CD14-positive monocyte (primary cell): Measurements from ENCODE around the gene LIPE. TPM values are rescaled to one million over a fixed set of nuclear protein-coding genes. Genes with fewer than 3 reads are reported as not detected.

Experiments used
- DNase-seq, 3 donors: peaks; one replicate each; pipeline ENCODE4 v3.0.0-alpha.2; 2011 to 2022
- H2AFZ ChIP-seq: 2 replicates; pipeline ENCODE4 v1.6.0; 2012; ENCODE audit warnings: mild to moderate bottlenecking, low read depth, low read length, inconsistent platforms; ENCODE audit not compliant: insufficient read depth, poor library complexity, severe bottlenecking
- H3K27ac ChIP-seq, 2 donors: 1 replicate in 1 of 2; 2 replicates in 1 of 2; pipeline ENCODE4 v1.5.1; 2012 to 2013; ENCODE audit warnings: low read length in 2 of 2, control low read depth in 1 of 2, inconsistent platforms in 1 of 2, low read depth in 1 of 2, mild to moderate bottlenecking in 1 of 2
- H3K27me3 ChIP-seq, 2 donors: one replicate each; pipeline versions ENCODE4 v1.6.0 to v1.6.1; 2011 to 2013; ENCODE audit warnings: low read length in 2 of 2; ENCODE audit not compliant: control insufficient read depth in 2 of 2, insufficient read depth in 2 of 2
- H3K36me3 ChIP-seq, 2 donors: replicated peaks in 1 of 2; 1 replicate in 1 of 2; 2 replicates in 1 of 2; pipeline versions ENCODE4 v1.5.1 to v1.6.1; 2012 to 2013; ENCODE audit warnings: low read length in 2 of 2, control low read depth in 1 of 2, inconsistent platforms in 1 of 2, mild to moderate bottlenecking in 1 of 2; ENCODE audit not compliant: insufficient read depth in 2 of 2, control insufficient read depth in 1 of 2
- H3K4me1 ChIP-seq, 2 donors: 1 replicate in 1 of 2; 2 replicates in 1 of 2; pipeline versions ENCODE4 v1.5.1 to v1.6.1; 2012 to 2013; ENCODE audit warnings: low read length in 2 of 2, control low read depth in 1 of 2, inconsistent platforms in 1 of 2, mild to moderate bottlenecking in 1 of 2, moderate library complexity in 1 of 2; ENCODE audit not compliant: insufficient read depth in 2 of 2, control insufficient read depth in 1 of 2
- H3K4me2 ChIP-seq: replicated peaks from 2 replicates; pipeline ENCODE3; 2012; ENCODE audit warnings: low read length, moderate library complexity, mild to moderate bottlenecking; ENCODE audit not compliant: poor library complexity, severe bottlenecking; ENCODE audit errors: extremely low read depth
- H3K4me3 ChIP-seq, 3 experiments: fragments of 200-600 bp in 1 of 3; sonication (generic) in 1 of 3; replicated peaks in 1 of 3; 1 replicate in 2 of 3; 2 replicates in 1 of 3; pipeline ENCODE4 v1.5.1; 2011 to 2013; ENCODE audit warnings: low read length in 3 of 3, mild to moderate bottlenecking in 3 of 3, control low read depth in 2 of 3, low read depth in 2 of 3, inconsistent platforms in 1 of 3, moderate library complexity in 1 of 3
- H3K79me2 ChIP-seq: 2 replicates; pipeline ENCODE4 v1.6.0; 2012; ENCODE audit warnings: mild to moderate bottlenecking, control low read depth, inconsistent platforms, low read length, moderate library complexity; ENCODE audit not compliant: insufficient read depth
- H3K9ac ChIP-seq: 2 replicates; pipeline ENCODE4 v1.6.0; 2017; ENCODE audit warnings: low read length, mild to moderate bottlenecking; ENCODE audit not compliant: insufficient read depth, poor library complexity, severe bottlenecking
- H3K9me3 ChIP-seq, 2 donors: replicated peaks in 1 of 2; 1 replicate in 1 of 2; 2 replicates in 1 of 2; pipeline versions ENCODE4 v1.5.1 to v1.6.1; 2012 to 2013; ENCODE audit warnings: low read length in 2 of 2, control low read depth in 1 of 2; ENCODE audit not compliant: control insufficient read depth in 1 of 2, insufficient read depth in 1 of 2
- H4K20me1 ChIP-seq: 2 replicates; pipeline ENCODE4 v1.6.0; 2012; ENCODE audit warnings: mild to moderate bottlenecking, low read length, control low read depth, moderate library complexity; ENCODE audit not compliant: insufficient read depth
- H3K27ac Mint-ChIP-seq, 7 donors: one replicate each; pipeline ENCODE4 v1.8.0; 2020; ENCODE audit warnings: mild to moderate bottlenecking in 7 of 7, mixed read lengths in 7 of 7, moderate library complexity in 6 of 7, inconsistent platforms in 2 of 7
- H3K27me3 Mint-ChIP-seq, 3 donors: one replicate each; pipeline ENCODE4 v1.8.0; 2021 to 2022; ENCODE audit warnings: low read depth in 3 of 3, mild to moderate bottlenecking in 3 of 3, mixed read lengths in 3 of 3, moderate library complexity in 3 of 3, inconsistent platforms in 1 of 3
- H3K36me3 Mint-ChIP-seq, 2 donors: one replicate each; pipeline ENCODE4 v1.8.0; 2020; ENCODE audit warnings: mixed read lengths in 2 of 2, inconsistent platforms in 1 of 2, mild to moderate bottlenecking in 1 of 2
- H3K4me1 Mint-ChIP-seq: one replicate; pipeline ENCODE4 v1.8.0; 2020; ENCODE audit warnings: mild to moderate bottlenecking, mixed read lengths
- H3K4me3 Mint-ChIP-seq, 2 donors: one replicate each; pipeline ENCODE4 v1.8.0; 2020; ENCODE audit warnings: mild to moderate bottlenecking in 2 of 2, mixed read lengths in 2 of 2, moderate library complexity in 1 of 2
- H3K9me3 Mint-ChIP-seq, 7 donors: one replicate each; pipeline ENCODE4 v1.8.0; 2020 to 2022; ENCODE audit warnings: mixed read lengths in 7 of 7, mild to moderate bottlenecking in 6 of 7, moderate library complexity in 6 of 7, inconsistent platforms in 2 of 7
- WGBS: methylation state at CpG from one replicate; pipeline ENCODE4 v1.1.5; 2013; ENCODE audit warnings: missing lambda C conversion rate; ENCODE audit not compliant: insufficient coverage; 5-methylcytosine and 5-hydroxymethylcytosine counted together
- intact Hi-C, 2 donors: fragments of 100-400 bp; cut with micrococcal nuclease; formaldehyde crosslinking; loops; one replicate each; pipeline versions ENCODE4 v1.15.0 to v1.15.1; 2023
- polyA plus RNA-seq, 3 donors: library from polyadenylated mRNA; depleted of rRNA in 1 of 3; unstranded in 2 of 3; stranded (reverse) in 1 of 3; fragments of 300-500 nt in 2 of 3; fragments of >200 nt in 1 of 3; fragmentation: Illumina TruSeq in 2 of 3; gene quantifications; 1 replicate in 2 of 3; 2 replicates in 1 of 3; pipeline ENCODE4 v1.2.3, GENCODE V29; 2012 to 2021
- TF ChIP-seq, protein P1 (sequence below): fragments of 200-600 bp; IDR thresholded peaks from one replicate; pipeline ENCODE4 v1.8.0; 2022; ENCODE audit warnings: antibody characterized with exemption, mild to moderate bottlenecking

LIPE gene
- polyA plus RNA-seq, 3 donors, result 0.31 TPM; not detected in 2

DNA sequence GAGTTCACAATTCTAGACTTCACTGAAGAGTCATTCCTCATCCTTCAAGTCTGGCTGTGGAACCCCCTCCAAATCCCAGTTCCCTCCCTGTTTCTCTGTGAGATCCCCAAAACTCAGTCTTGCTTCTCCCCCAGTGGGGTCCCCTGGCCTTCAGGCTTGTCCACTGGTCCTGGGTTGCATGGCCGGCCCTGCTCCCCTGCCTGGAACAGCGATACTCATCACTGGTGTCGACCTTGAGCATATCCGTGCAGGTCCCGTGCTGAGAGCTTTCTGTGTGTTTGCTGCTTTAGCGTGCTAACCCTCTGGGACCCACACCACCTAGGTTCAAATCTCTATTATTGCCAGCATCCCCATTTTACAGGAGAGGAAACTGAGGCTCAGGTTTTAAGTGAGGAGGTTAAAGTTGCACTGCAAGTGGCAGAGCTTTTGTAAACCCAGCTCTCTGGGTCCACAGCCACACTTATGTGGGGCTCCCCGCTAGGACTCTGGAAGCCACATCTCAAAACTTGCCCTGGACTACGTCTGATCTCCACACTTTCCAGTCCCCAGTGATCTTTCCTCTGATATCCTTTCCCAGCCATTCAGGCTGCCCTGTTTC, 15.5 kb downstream of the LIPE start:
- no peak overlapping the region for H3K27ac ChIP-seq
- WGBS, result 100% methylated on average over 7 of the region's 8 CpGs
- Mint-ChIP-seq H3K4me3 (no peak overlapping the region), H3K27ac (no peak overlapping the region), H3K36me3 (peaks cover 9 to 10% of the 10 kb centered on the region in 2 donors), H3K27me3 (peaks cover 0 to 9% (median 2%) of the 10 kb centered on the region in 3 donors), H3K4me1 (no peaks in the 10 kb centered on the region), H3K9me3 (peaks cover 0 to 2% (median 0%) of the 10 kb centered on the region in 7 donors)
- H3K4me3 ChIP-seq, result no peak overlapping the region
- no peak for DNase-seq
- H4K20me1 ChIP-seq, result no peaks in the 10 kb centered on the region
- no peaks in the 10 kb centered on the region for H3K27me3 ChIP-seq
- TF ChIP-seq, protein P1, sequence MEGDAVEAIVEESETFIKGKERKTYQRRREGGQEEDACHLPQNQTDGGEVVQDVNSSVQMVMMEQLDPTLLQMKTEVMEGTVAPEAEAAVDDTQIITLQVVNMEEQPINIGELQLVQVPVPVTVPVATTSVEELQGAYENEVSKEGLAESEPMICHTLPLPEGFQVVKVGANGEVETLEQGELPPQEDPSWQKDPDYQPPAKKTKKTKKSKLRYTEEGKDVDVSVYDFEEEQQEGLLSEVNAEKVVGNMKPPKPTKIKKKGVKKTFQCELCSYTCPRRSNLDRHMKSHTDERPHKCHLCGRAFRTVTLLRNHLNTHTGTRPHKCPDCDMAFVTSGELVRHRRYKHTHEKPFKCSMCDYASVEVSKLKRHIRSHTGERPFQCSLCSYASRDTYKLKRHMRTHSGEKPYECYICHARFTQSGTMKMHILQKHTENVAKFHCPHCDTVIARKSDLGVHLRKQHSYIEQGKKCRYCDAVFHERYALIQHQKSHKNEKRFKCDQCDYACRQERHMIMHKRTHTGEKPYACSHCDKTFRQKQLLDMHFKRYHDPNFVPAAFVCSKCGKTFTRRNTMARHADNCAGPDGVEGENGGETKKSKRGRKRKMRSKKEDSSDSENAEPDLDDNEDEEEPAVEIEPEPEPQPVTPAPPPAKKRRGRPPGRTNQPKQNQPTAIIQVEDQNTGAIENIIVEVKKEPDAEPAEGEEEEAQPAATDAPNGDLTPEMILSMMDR, result no peak
- H3K79me2 ChIP-seq, result no peaks in the 10 kb centered on the region
- intact Hi-C loops, result no loop called here
- no peaks in the 10 kb centered on the region for H3K4me1 ChIP-seq
- no peak overlapping the region for H3K4me2 ChIP-seq
- H2AFZ ChIP-seq, result no peak overlapping the region
- no peaks in the 10 kb centered on the region for H3K9me3 ChIP-seq
- no peak overlapping the region for H3K9ac ChIP-seq
- no peaks in the 10 kb centered on the region for H3K36me3 ChIP-seq

GRCh38 chr19:42410371-42410770, 16.8 kb downstream of the LIPE start:
- no peak for DNase-seq
- Mint-ChIP-seq H3K27ac (no peak overlapping the region), H3K4me3 (no peak overlapping the region), H3K4me1 (no peaks in the 10 kb centered on the region), H3K27me3 (peaks cover 0 to 9% (median 2%) of the 10 kb centered on the region in 3 donors), H3K9me3 (no peaks in the 10 kb centered on the region), H3K36me3 (peaks cover 9 to 13% of the 10 kb centered on the region in 2 donors)
- Histone ChIP-seq H2AFZ (no peak overlapping the region), H3K4me1 (no peaks in the 10 kb centered on the region), H3K36me3 (no peaks in the 10 kb centered on the region), H3K9me3 (no peaks in the 10 kb centered on the region), H3K27ac (no peak overlapping the region), H3K27me3 (no peaks in the 10 kb centered on the region), H3K9ac (no peak overlapping the region), H3K4me3 (no peak overlapping the region), H3K4me2 (no peak overlapping the region), H3K79me2 (no peaks in the 10 kb centered on the region), H4K20me1 (peaks cover 4% of the 10 kb centered on the region)
- 97% methylated on average over 29 of the region's 30 CpGs for WGBS
- TF ChIP-seq, protein P1, result no peak
- intact Hi-C loops, result no loop called here
